T-helper 17 cell (primary cell): ENCODE results near the gene TPSB2. TPM values are rescaled to one million over a fixed set of nuclear protein-coding genes. Genes with fewer than 3 reads are reported as not detected.
"Not testable (repeated sequence)": the region's sequence is repeated elsewhere in the genome, so short reads cannot be mapped to it uniquely, and the experiment has no call there.

Source experiments
- ATAC-seq: fragments of 150-1000 bp; cut with Tn5 transposase; 2 replicates; pipeline ENCODE4 v1.10.0; 2021; ENCODE audit warnings: mild to moderate bottlenecking, moderate library complexity
- DNase-seq, 3 donors: peaks; one replicate each; pipeline versions ENCODE4 v3.0.0 to v3.0.0-alpha.2; 2020 to 2021
- H3K9me3 ChIP-seq: one replicate; pipeline ENCODE4 v1.7.0; 2013; ENCODE audit warnings: low read length, mild to moderate bottlenecking; ENCODE audit not compliant: control insufficient read depth, poor library complexity, severe bottlenecking
- H3K27ac Mint-ChIP-seq: one replicate; pipeline ENCODE4 v1.8.0; 2022; ENCODE audit warnings: mild to moderate bottlenecking, moderate library complexity, mixed read lengths
- H3K27me3 Mint-ChIP-seq: one replicate; pipeline ENCODE4 v1.8.0; 2022; ENCODE audit warnings: mixed read lengths
- H3K36me3 Mint-ChIP-seq: one replicate; pipeline ENCODE4 v1.8.0; 2022; ENCODE audit warnings: low read depth, mixed read lengths
- H3K4me1 Mint-ChIP-seq: one replicate; pipeline ENCODE4 v1.8.0; 2022; ENCODE audit warnings: mild to moderate bottlenecking, mixed read lengths
- H3K4me3 Mint-ChIP-seq: one replicate; pipeline ENCODE4 v1.8.0; 2022; ENCODE audit warnings: mild to moderate bottlenecking, moderate library complexity, mixed read lengths
- total RNA-seq, 4 donors: library from RNA in 2 of 4; stranded (reverse) in 2 of 4; gene quantifications; one replicate each; pipeline ENCODE4 v1.2.3 and lab custom pipeline; 2022 to 2026

Gene TPSB2
- total RNA-seq, 2 donors from 2014 or later: not detected

DNA sequence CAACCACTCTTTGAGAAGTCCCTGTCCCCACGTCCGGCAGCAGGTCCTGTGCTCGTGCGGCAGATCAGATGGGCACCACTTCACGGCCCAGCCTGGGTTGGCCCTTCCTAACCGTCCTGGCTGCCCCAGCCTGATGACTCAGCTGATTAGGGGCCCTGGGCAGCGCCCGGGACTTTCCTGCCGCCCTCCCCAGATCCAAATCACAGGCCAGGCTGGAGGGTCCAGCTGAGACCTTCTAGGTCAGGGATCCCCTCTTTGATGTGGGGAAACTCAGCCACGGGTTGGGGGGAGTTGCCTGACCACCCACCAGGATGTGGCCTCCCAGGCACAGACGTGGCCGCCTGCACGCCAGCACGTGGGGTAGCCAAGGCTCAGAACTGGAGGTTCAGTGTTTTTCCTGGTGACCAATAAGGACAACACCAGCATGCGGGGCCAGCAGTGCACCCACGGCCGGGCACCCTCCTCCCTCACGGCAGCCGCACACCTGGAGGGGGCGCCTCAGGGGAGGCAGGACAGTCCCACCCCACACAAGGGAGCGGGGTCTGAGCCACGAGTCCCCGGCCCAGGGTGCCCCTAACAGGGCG lies 4.2 kb downstream of the TPSB2 start:
- not testable (repeated sequence) for H3K9me3 ChIP-seq, H3K27me3 Mint-ChIP-seq, H3K4me3 Mint-ChIP-seq, ATAC-seq, H3K27ac Mint-ChIP-seq, H3K36me3 Mint-ChIP-seq, H3K4me1 Mint-ChIP-seq, DNase-seq

DNA sequence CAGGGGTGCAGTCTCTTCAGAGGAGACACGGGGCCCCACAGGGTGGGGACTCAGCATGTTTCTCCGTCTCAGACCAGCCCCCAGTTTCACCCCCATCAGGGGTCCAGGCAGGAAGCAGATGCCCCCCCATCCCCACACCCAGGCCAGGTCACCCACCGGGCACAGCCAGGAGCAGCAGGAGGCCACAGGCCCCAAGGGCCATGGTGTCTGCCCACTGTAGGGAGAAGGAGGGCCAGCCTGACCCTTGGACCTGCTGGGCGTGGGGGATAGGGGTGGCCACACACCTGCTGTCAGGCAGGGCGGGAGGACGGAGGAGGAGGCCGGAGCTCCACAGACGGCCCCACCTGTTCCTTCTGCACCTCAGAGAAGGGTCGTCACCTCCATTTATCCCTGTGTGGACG lies 4.9 kb downstream of the TPSB2 start, which contains the start of gene TPSG1:
TPSG1 (minus strand) TSS at position 218 of the 401 bp plus-strand sequence; CDS start at position 202, 16 bp downstream.
- H3K27me3 Mint-ChIP-seq: no peaks in the 10 kb centered on the region
- H3K36me3 Mint-ChIP-seq: no peaks in the 10 kb centered on the region
- DNase-seq (no peak), ATAC-seq (no peak)
- H3K9me3 ChIP-seq: no peaks in the 10 kb centered on the region
- H3K27ac Mint-ChIP-seq: no peak within 1 kb of the TSS
- H3K4me1 Mint-ChIP-seq: no peaks in the 10 kb centered on the region
- no peak within 1 kb of the TSS for H3K4me3 Mint-ChIP-seq

- Mint-ChIP-seq H3K4me1 (no peaks in the 10 kb centered on the region), H3K27ac (no peak overlapping the region), H3K27me3 (no peaks in the 10 kb centered on the region), H3K36me3 (no peaks in the 10 kb centered on the region), H3K4me3 (no peak overlapping the region)
- DNase-seq: no peak
- ATAC-seq: no peak
- H3K9me3 ChIP-seq: no peaks in the 10 kb centered on the region
Observed at GRCh38 chr16:1224558-1224957, 5.4 kb downstream of the TPSB2 start.

DNA sequence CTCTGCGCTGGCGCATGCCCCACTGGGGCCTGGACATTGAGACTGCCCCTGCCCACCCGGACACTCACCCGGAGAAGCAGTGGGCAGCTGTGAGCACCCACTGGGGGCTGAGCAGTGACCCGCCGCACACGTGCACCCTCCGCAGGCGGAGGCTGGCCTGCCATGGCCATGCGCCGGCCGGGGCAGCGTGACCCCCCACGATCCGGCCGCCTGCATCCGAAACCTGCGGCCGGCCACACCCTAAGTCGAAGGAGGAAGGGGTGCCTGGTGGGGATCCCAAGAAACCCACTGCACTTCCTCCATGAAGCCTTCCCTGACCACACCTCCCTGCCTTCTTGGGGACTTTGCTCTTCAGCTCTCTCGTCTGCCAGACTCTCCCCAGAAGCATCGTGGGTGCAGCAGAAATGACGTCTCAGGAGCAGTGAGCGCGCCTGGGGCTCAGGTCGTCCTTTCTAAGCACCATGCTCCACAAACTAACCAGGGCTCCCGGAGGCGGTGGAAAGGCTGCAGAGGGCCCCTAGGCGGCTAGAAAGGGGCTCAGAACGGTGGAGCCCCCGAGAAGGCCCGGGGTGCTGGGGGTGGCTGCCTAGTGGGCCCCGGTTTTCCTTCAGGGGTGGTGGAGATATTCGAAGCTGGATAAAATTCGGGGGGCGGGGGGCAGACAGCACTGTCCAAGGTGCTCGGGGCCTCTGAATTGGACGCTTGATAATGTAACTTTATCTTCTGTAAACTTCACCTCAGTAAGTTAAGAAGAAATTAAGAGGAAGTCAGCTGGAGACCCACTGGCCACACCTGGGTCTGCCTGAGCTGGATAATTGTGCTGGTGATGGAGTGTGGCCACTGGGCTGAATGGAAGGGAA lies 6.4 kb downstream of the TPSB2 start:
- Mint-ChIP-seq H3K4me1 (no peaks in the 10 kb centered on the region), H3K36me3 (no peaks in the 10 kb centered on the region), H3K4me3 (no peak overlapping the region), H3K27ac (no peak overlapping the region), H3K27me3 (no peaks in the 10 kb centered on the region)
- no peak for ATAC-seq
- DNase-seq: no peak
- no peaks in the 10 kb centered on the region for H3K9me3 ChIP-seq

- Mint-ChIP-seq H3K36me3 (no peaks in the 10 kb centered on the region), H3K27ac (no peak overlapping the region), H3K27me3 (no peaks in the 10 kb centered on the region), H3K4me3 (no peak overlapping the region), H3K4me1 (no peaks in the 10 kb centered on the region)
- no peak for DNase-seq
- ATAC-seq: no peak
- no peaks in the 10 kb centered on the region for H3K9me3 ChIP-seq
Observed at GRCh38 chr16:1222553-1223354, 7.2 kb downstream of the TPSB2 start.

- ATAC-seq: no peak
- Mint-ChIP-seq H3K4me1 (no peaks in the 10 kb centered on the region), H3K4me3 (no peak overlapping the region), H3K27ac (no peak overlapping the region), H3K36me3 (no peaks in the 10 kb centered on the region), H3K27me3 (no peaks in the 10 kb centered on the region)
- H3K9me3 ChIP-seq: no peaks in the 10 kb centered on the region
- DNase-seq: no peak
Observed at GRCh38 chr16:1221628-1222552, 8.1 kb downstream of the TPSB2 start.

- H3K27ac Mint-ChIP-seq: no peak overlapping the region
- ATAC-seq: no peak
- H3K27me3 Mint-ChIP-seq: no peaks in the 10 kb centered on the region
- H3K36me3 Mint-ChIP-seq: no peaks in the 10 kb centered on the region
- H3K9me3 ChIP-seq: no peaks in the 10 kb centered on the region
- H3K4me1 Mint-ChIP-seq: no peaks in the 10 kb centered on the region
- no peak overlapping the region for H3K4me3 Mint-ChIP-seq
- DNase-seq: no peak
Observed at GRCh38 chr16:1220841-1221627, 8.9 kb downstream of the TPSB2 start.

- Mint-ChIP-seq H3K27me3 (no peaks in the 10 kb centered on the region), H3K27ac (no peak overlapping the region), H3K4me3 (no peak overlapping the region), H3K4me1 (no peaks in the 10 kb centered on the region), H3K36me3 (no peaks in the 10 kb centered on the region)
- H3K9me3 ChIP-seq: no peaks in the 10 kb centered on the region
- DNase-seq (no peak), ATAC-seq (no peak)
Observed at GRCh38 chr16:1220098-1220728, 9.8 kb downstream of the TPSB2 start.

DNA sequence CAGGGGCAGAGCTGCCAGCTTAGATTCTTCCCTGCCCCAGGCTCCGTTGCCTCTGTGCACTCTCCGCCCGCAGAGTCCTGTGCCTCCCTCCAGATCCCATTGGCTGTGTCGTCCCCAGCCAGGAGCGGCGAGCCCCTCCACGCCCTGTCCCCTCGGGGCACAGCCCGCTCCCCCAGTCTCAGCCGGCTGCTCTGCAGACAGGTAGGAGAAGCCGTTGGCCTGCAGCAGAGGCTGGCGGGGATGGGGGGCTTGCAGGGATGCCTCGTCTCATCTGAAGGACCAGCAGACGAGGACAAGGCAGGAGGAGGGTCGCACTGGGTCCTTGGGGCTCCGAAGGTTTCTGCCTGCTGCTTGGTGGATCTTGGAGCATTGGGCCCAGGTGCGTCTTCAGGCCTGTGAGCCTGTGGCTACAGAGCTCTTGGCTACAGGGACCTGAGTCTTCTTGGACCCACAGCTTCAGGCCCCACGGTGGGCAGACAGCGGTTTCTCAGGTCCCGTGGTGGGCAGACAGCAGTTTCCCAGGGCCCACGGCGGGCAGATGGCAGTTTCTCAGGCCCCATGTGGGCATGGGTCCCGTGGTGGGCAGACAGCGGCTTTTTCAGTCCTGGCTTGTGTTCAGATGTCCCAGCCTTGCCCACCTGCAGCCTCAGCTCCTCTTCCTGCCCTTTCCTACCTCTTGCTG lies 10.9 kb downstream of the TPSB2 start:
- Mint-ChIP-seq H3K27me3 (no peaks in the 10 kb centered on the region), H3K27ac (no peak overlapping the region), H3K4me3 (no peak overlapping the region), H3K36me3 (no peaks in the 10 kb centered on the region), H3K4me1 (peaks cover 2% of the 10 kb centered on the region)
- no peaks in the 10 kb centered on the region for H3K9me3 ChIP-seq
- no peak for DNase-seq
- no peak for ATAC-seq

GRCh38 chr16:1218061-1218929 lies 11.7 kb downstream of the TPSB2 start:
- H3K36me3 Mint-ChIP-seq: no peaks in the 10 kb centered on the region
- ATAC-seq: no peak
- no peak overlapping the region for H3K27ac Mint-ChIP-seq
- H3K4me1 Mint-ChIP-seq: peaks cover 2% of the 10 kb centered on the region
- DNase-seq: no peak
- no peaks in the 10 kb centered on the region for H3K9me3 ChIP-seq
- no peaks in the 10 kb centered on the region for H3K27me3 Mint-ChIP-seq
- no peak overlapping the region for H3K4me3 Mint-ChIP-seq

DNA sequence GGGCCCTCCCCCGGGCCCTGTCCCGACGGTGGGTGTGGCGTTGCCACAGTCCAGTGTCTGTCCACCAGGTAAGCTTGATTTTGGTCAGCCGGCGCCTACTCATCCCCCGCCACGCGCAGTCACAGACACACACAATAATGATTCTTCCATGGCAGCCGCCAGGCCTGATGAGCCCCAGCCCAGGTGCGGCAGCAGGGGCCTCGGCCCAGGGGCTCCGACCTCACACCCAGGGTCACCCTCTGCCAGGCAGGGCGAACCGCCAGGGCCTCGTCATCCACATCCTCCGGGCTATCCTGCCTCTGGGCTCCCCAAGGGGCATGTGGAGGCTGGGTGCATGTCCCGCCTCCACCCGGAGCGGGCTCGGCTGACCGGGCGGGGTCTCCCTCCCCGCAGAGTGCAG lies 12.5 kb downstream of the TPSB2 start:
- no peaks in the 10 kb centered on the region for H3K36me3 Mint-ChIP-seq
- H3K9me3 ChIP-seq: no peaks in the 10 kb centered on the region
- H3K27ac Mint-ChIP-seq: no peak overlapping the region
- H3K27me3 Mint-ChIP-seq: no peaks in the 10 kb centered on the region
- DNase-seq: no peak
- H3K4me1 Mint-ChIP-seq: peaks cover 2% of the 10 kb centered on the region
- ATAC-seq: no peak
- H3K4me3 Mint-ChIP-seq: no peak overlapping the region
